GM23248 (cell line): ENCODE measurements around the gene PIRT. TPM values are rescaled to one million over a fixed set of nuclear protein-coding genes. Genes with fewer than 3 reads are reported as not detected.

Experiments
- DNase-seq: peaks from one replicate; pipeline ENCODE4 v3.0.0-alpha.2; 2015
- H2AFZ ChIP-seq: fragments of 200-600 bp; sonication (generic); 2 replicates; pipeline ENCODE4 v1.6.1; 2016; ENCODE audit warnings: antibody characterized with exemption
- H3F3A ChIP-seq: fragments of 200-600 bp; sonication (generic); 2 replicates; pipeline ENCODE4 v1.6.1; 2016; ENCODE audit warnings: mild to moderate bottlenecking, antibody characterized with exemption, mixed run types; ENCODE audit not compliant: insufficient read depth
- H3K27ac ChIP-seq: fragments of 200-600 bp; sonication (generic); 2 replicates; pipeline ENCODE4 v1.5.1; 2016; ENCODE audit warnings: mild to moderate bottlenecking
- H3K27me3 ChIP-seq: fragments of 200-600 bp; sonication (generic); replicated peaks from 2 replicates; pipeline ENCODE4 v1.6.1; 2016; ENCODE audit warnings: mild to moderate bottlenecking; ENCODE audit not compliant: insufficient read depth
- H3K36me3 ChIP-seq: fragments of 200-600 bp; sonication (generic); 2 replicates; pipeline ENCODE4 v1.6.1; 2016; ENCODE audit warnings: low read depth, mild to moderate bottlenecking
- H3K4me1 ChIP-seq: fragments of 200-600 bp; sonication (generic); 2 replicates; pipeline ENCODE4 v1.6.1; 2016; ENCODE audit warnings: mild to moderate bottlenecking; ENCODE audit not compliant: insufficient read depth
- H3K4me2 ChIP-seq: fragments of 200-600 bp; sonication (generic); one replicate; pipeline ENCODE4 v1.6.1; 2016; ENCODE audit warnings: mild to moderate bottlenecking; ENCODE audit not compliant: unreplicated experiment
- H3K4me3 ChIP-seq: fragments of 200-600 bp; sonication (generic); 2 replicates; pipeline ENCODE4 v1.5.1; 2016; ENCODE audit warnings: mild to moderate bottlenecking
- H3K79me2 ChIP-seq: fragments of 200-600 bp; sonication (generic); 2 replicates; pipeline ENCODE4 v1.6.1; 2016; ENCODE audit warnings: mild to moderate bottlenecking; ENCODE audit not compliant: insufficient read depth
- H3K9ac ChIP-seq: fragments of 200-600 bp; sonication (generic); 2 replicates; pipeline ENCODE4 v1.6.1; 2016; ENCODE audit warnings: mild to moderate bottlenecking
- H3K9me2 ChIP-seq: fragments of 200-600 bp; sonication (generic); 2 replicates; pipeline ENCODE4 v1.6.1; 2016; ENCODE audit warnings: mixed run types, mild to moderate bottlenecking, moderate library complexity; ENCODE audit not compliant: insufficient read depth
- H3K9me3 ChIP-seq: fragments of 200-600 bp; sonication (generic); one replicate; pipeline ENCODE4 v1.6.1; 2017; ENCODE audit warnings: low read depth
- H4K20me1 ChIP-seq: fragments of 200-600 bp; sonication (generic); 2 replicates; pipeline ENCODE4 v1.6.0; 2016; ENCODE audit not compliant: insufficient read depth
- EZH2 ChIP-seq: fragments of 200-600 bp; sonication (generic); IDR thresholded peaks from 2 replicates; pipeline ENCODE4 v1.6.1; 2018; ENCODE audit warnings: antibody characterized with exemption, mild to moderate bottlenecking; ENCODE audit not compliant: insufficient read depth, poor library complexity, severe bottlenecking
- EZH2phosphoT487 ChIP-seq: fragments of 200-600 bp; sonication (generic); IDR thresholded peaks from 2 replicates; pipeline ENCODE4 v1.6.1; 2018; ENCODE audit warnings: antibody characterized with exemption, moderate library complexity, mild to moderate bottlenecking, low read depth; ENCODE audit not compliant: insufficient read depth
- WGBS, 2 experiments: methylation state at CpG; one replicate each; pipeline ENCODE4 v1.1.6; 2015 to 2017; ENCODE audit warnings: low lambda C conversion rate in 2 of 2, low coverage in 1 of 2; ENCODE audit errors: missing lambda C conversion rate in 2 of 2; 5-methylcytosine and 5-hydroxymethylcytosine counted together
- in situ Hi-C: fragments of 300-500 bp; cut with MboI; formaldehyde crosslinking; loops from 2 replicates; pipeline ENCODE4 v1.15.0; 2020
- polyA plus RNA-seq: library from polyadenylated mRNA; unstranded; fragments of >200 nt; fragmentation: Nextera tagmentation; extraction: Ambion mirVana; gene quantifications from 2 replicates; pipeline ENCODE4 v1.2.1, GENCODE V29; 2016
- total RNA-seq: library from RNA; depleted of rRNA; stranded (reverse); fragments of >200 nt; shearing (Covaris generic); gene quantifications from 2 replicates; pipeline ENCODE4 v1.2.3, GENCODE V29; 2014

Gene PIRT
- total and polyA plus RNA-seq, 2 experiments from 2014 or later = not detected

DNA sequence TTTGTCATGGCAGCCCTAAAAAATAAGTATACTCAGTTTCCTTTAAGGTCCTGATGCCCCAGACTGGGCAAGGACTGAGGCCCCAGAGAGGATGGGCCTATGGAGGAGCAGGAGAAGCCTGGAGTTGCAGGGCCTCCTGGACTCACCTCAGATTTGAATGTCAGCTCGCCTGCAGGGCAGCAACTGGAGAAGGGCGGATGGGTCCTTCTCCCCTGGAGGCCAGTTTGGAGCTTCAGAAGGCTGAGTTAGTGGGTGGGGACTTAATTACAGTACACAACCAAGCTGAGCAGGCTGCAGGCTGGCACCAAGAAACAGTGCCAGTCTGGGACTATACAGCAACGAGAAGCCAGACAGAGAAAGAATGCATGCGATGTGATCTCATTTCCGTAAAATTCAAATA, 6.2 kb downstream of the PIRT start:
- H3K4me2 ChIP-seq = no peak overlapping the region
- H3K79me2 ChIP-seq = no peaks in the 10 kb centered on the region
- no peak overlapping the region for H2AFZ ChIP-seq
- H3K27ac ChIP-seq = no peak overlapping the region
- TF ChIP-seq EZH2 (no peak), EZH2phosphoT487 (no peak)
- no peaks in the 10 kb centered on the region for H4K20me1 ChIP-seq
- no peaks in the 10 kb centered on the region for H3K4me1 ChIP-seq
- H3K27me3 ChIP-seq = no peaks in the 10 kb centered on the region; the same call in 1 of the 2 replicates
- H3K9me2 ChIP-seq = no peaks in the 10 kb centered on the region
- WGBS, 2 experiments = 64 to 66% methylated on average over 5 of the region's 5 CpGs
- DNase-seq = no peak
- H3K36me3 ChIP-seq = no peaks in the 10 kb centered on the region
- no peaks in the 10 kb centered on the region for H3K9me3 ChIP-seq
- no peak overlapping the region for H3K4me3 ChIP-seq
- H3F3A ChIP-seq = no peaks in the 10 kb centered on the region
- H3K9ac ChIP-seq = no peak overlapping the region
- in situ Hi-C loops = no loop called here

GRCh38 chr17:10827898-10828552, 9.9 kb downstream of the PIRT start:
- H3K4me1 ChIP-seq = no peaks in the 10 kb centered on the region
- no peaks in the 10 kb centered on the region for H4K20me1 ChIP-seq
- no peak for TF ChIP-seq EZH2phosphoT487
- TF ChIP-seq EZH2 = no peak
- no peaks in the 10 kb centered on the region for H3K79me2 ChIP-seq
- DNase-seq = no peak
- WGBS, 2 experiments = 21 to 22% methylated on average over 5 of the region's 5 CpGs
- no peak overlapping the region for H3K4me2 ChIP-seq
- in situ Hi-C loops = no loop called here
- no peak overlapping the region for H3K9ac ChIP-seq
- H3K9me2 ChIP-seq = no peaks in the 10 kb centered on the region
- H2AFZ ChIP-seq = no peak overlapping the region
- H3F3A ChIP-seq = no peaks in the 10 kb centered on the region
- H3K36me3 ChIP-seq = no peaks in the 10 kb centered on the region
- H3K4me3 ChIP-seq = no peak overlapping the region
- H3K27ac ChIP-seq = no peak overlapping the region
- H3K9me3 ChIP-seq = no peaks in the 10 kb centered on the region
- H3K27me3 ChIP-seq = no peaks in the 10 kb centered on the region

GRCh38 chr17:10824874-10825273, 13.0 kb downstream of the PIRT start:
- no peak overlapping the region for H2AFZ ChIP-seq
- in situ Hi-C loops = no loop called here

DNA sequence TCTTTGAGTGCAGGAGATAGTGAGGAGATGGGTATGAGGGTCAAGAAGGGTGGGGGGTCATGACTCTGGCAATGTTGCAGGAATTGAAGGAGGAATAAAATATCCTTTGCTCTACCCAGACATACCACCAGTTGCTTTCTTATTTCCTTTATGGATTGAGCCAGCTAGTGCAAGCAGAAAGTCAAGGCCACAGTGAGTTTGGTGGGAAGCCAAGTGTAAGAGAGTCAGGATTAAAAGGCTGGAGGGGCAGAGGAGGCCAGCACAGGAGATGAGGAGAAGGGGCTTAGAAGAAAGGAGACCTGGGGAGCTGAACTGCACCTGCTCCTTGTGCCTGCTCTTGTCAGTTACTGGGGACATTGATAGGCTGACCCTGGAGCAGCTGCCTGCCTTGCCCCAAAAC, 16.1 kb downstream of the PIRT start:
- Histone ChIP-seq H3K9me2 (no peaks in the 10 kb centered on the region), H2AFZ (no peak overlapping the region), H3K4me3 (no peak overlapping the region), H3K9me3 (no peaks in the 10 kb centered on the region), H4K20me1 (no peaks in the 10 kb centered on the region), H3K4me1 (no peaks in the 10 kb centered on the region), H3K9ac (no peak overlapping the region), H3F3A (no peaks in the 10 kb centered on the region), H3K27me3 (no peaks in the 10 kb centered on the region), H3K79me2 (no peaks in the 10 kb centered on the region), H3K27ac (no peak overlapping the region), H3K4me2 (no peak overlapping the region), H3K36me3 (no peaks in the 10 kb centered on the region)
- no peak for TF ChIP-seq EZH2
- TF ChIP-seq EZH2phosphoT487 = no peak
- no peak for DNase-seq
- in situ Hi-C loops = no loop called here

More at GRCh38 chr17:10824874-10825273, 13.0 kb downstream of the PIRT start:
- Histone ChIP-seq H3K4me2 (no peak overlapping the region), H3K9me3 (no peaks in the 10 kb centered on the region), H3K4me3 (no peak overlapping the region), H3K9me2 (no peaks in the 10 kb centered on the region), H3F3A (no peaks in the 10 kb centered on the region), H3K79me2 (no peaks in the 10 kb centered on the region), H3K27ac (no peak overlapping the region), H3K9ac (no peak overlapping the region), H3K36me3 (no peaks in the 10 kb centered on the region), H4K20me1 (no peaks in the 10 kb centered on the region), H3K4me1 (no peaks in the 10 kb centered on the region), H3K27me3 (no peaks in the 10 kb centered on the region)
- WGBS, 2 experiments = 56 to 59% methylated on average over 7 of the region's 7 CpGs
- no peak for TF ChIP-seq EZH2phosphoT487
- TF ChIP-seq EZH2 = no peak
- DNase-seq = no peak

GRCh38 chr17:10821054-10821453, 16.8 kb downstream of the PIRT start:
- H3F3A ChIP-seq = no peaks in the 10 kb centered on the region
- no peaks in the 10 kb centered on the region for H4K20me1 ChIP-seq
- no peak overlapping the region for H3K27ac ChIP-seq
- no peak overlapping the region for H3K4me3 ChIP-seq
- H2AFZ ChIP-seq = no peak overlapping the region
- in situ Hi-C loops = no loop called here
- TF ChIP-seq EZH2 (no peak), EZH2phosphoT487 (no peak)
- H3K36me3 ChIP-seq = no peaks in the 10 kb centered on the region
- H3K9me2 ChIP-seq = no peaks in the 10 kb centered on the region
- H3K9me3 ChIP-seq = no peaks in the 10 kb centered on the region
- no peaks in the 10 kb centered on the region for H3K79me2 ChIP-seq
- H3K4me1 ChIP-seq = no peaks in the 10 kb centered on the region
- 17 to 26% methylated on average over 3 to 4 of the region's 4 CpGs for WGBS, 2 experiments
- no peaks in the 10 kb centered on the region for H3K27me3 ChIP-seq
- H3K4me2 ChIP-seq = no peak overlapping the region
- no peak for DNase-seq
- no peak overlapping the region for H3K9ac ChIP-seq
